Breast epithelium (tissue), 3 donors: ENCODE results near the gene KRT2.

Experiments used
- CTCF ChIP-seq, 3 donors: fragments of 450-650 bp; IDR thresholded peaks; one replicate each; pipeline ENCODE4 v1.5.1; 2016 to 2017; ENCODE audit warnings: antibody characterized with exemption in 3 of 3, mild to moderate bottlenecking in 3 of 3, moderate library complexity in 3 of 3
- POLR2A ChIP-seq: fragments of 450-650 bp; IDR thresholded peaks from one replicate; pipeline ENCODE4 v1.6.1; 2016; ENCODE audit warnings: antibody characterized with exemption, mild to moderate bottlenecking, moderate library complexity

DNA sequence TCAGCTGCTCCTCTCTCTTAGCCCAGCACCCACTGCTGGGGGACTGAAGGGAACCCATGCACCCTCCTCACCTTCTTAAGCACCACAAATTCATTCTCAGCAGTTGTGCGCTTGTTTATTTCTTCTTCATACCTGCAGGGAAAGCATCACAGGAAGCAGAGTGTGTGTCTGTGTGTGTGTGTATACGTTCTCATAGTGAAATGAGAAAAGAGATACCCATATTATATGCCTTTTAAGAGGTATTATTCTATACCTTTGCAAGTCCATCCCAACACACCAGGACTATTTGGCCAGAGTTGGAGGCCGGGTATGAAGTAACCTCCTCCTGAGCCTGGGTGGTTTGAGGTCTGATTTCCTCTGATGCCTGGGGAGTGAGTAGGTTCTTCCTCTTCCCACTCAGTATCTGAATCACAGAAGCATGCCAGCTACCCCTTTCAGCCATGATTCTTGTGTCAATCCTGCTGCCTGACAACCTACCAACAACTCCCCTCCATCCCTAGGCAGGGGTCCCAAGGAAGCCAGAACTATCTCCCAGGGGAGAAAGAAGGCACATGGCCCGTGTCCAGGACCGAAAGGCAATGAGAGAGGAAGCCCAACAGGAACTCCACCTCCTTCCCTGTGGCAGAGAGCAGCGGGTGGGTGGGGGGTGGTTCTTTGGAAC, 36.7 kb downstream of the KRT2 start:
- TF ChIP-seq POLR2A (no peak), CTCF (IDR thresholded peaks at IDR 0.05) (no peak)
